Mucosa of descending colon (tissue), 3 donors: Measurements from ENCODE around the gene EPG5. TPM values are rescaled to one million over a fixed set of nuclear protein-coding genes. Genes with fewer than 3 reads are reported as not detected.

Experiments
- ATAC-seq: fragments of 200-7000 bp; cut with Tn5 transposase; one replicate; pipeline ENCODE4 v1.9.1; 2020; ENCODE audit warnings: mild to moderate bottlenecking, moderate library complexity
- DNase-seq, 3 donors: peaks; one replicate each; pipeline ENCODE4 v3.0.0-alpha.2; 2020
- H3K36me3 ChIP-seq: fragments of 200-600 bp; one replicate; pipeline ENCODE4 v1.8.0; 2021; ENCODE audit warnings: low read depth, mild to moderate bottlenecking
- H3K4me1 ChIP-seq: fragments of 200-600 bp; one replicate; pipeline ENCODE4 v1.8.0; 2021; ENCODE audit warnings: low read depth, mild to moderate bottlenecking
- H3K4me3 ChIP-seq: fragments of 200-600 bp; one replicate; pipeline ENCODE4 v1.8.0; 2021; ENCODE audit warnings: mild to moderate bottlenecking
- H3K9me3 ChIP-seq: fragments of 200-600 bp; one replicate; pipeline ENCODE4 v1.8.0; 2021; ENCODE audit warnings: mild to moderate bottlenecking
- CTCF ChIP-seq: fragments of 200-600 bp; IDR thresholded peaks from one replicate; pipeline ENCODE4 v1.8.0; 2022; ENCODE audit warnings: antibody characterized with exemption, mild to moderate bottlenecking
- intact Hi-C, 2 donors: fragments of 100-400 bp; cut with DNase I in 1 of 2; cut with micrococcal nuclease in 1 of 2; formaldehyde crosslinking; loops; one replicate each; pipeline versions ENCODE4 v1.11.0 to v1.11.1; 2022; cut with DNase I, micrococcal nuclease
- total RNA-seq, 3 donors: library from RNA; stranded (reverse); fragmentation: NEBNext Ultra II Directional in 2 of 3; extraction: Animal tissue kit (Norgen Biotek cat#: 25700) in 2 of 3; gene quantifications; one replicate each; pipeline versions ENCODE4 v1.2.1 to v1.2.4, GENCODE V29; 2021 to 2023
- donor health status: DM: no; HTN: no; CAD: no; lungs with moderate emphysema.
- donor health status: DM: no; HTN: no; CAD: no.
- donor health status: DM: no; HTN: yes; CAD: no.

Gene EPG5
- total RNA-seq, 3 donors from 2014 or later, result 21.7 to 29.0 (median 25.6) TPM

GRCh38 chr18:45900623-45901022 is 66.5 kb downstream of the EPG5 start:
- Histone ChIP-seq H3K4me1 (no peaks in the 10 kb centered on the region), H3K9me3 (no peaks in the 10 kb centered on the region), H3K36me3 (peaks cover 19% of the 10 kb centered on the region), H3K4me3 (no peak overlapping the region)
- ATAC-seq (no peak), DNase-seq (no peak)
- intact Hi-C loops, result no loop called here
- no peak for TF ChIP-seq CTCF

- no peak for ATAC-seq
- Histone ChIP-seq H3K4me1 (no peaks in the 10 kb centered on the region), H3K4me3 (no peak overlapping the region), H3K9me3 (no peaks in the 10 kb centered on the region), H3K36me3 (peaks cover 19% of the 10 kb centered on the region)
- TF ChIP-seq CTCF, result no peak
- DNase-seq, result no peak
- intact Hi-C loops, result no loop called here
These were observed 70.1 kb downstream of the EPG5 start for GRCh38 chr18:45896991-45897390.

DNA sequence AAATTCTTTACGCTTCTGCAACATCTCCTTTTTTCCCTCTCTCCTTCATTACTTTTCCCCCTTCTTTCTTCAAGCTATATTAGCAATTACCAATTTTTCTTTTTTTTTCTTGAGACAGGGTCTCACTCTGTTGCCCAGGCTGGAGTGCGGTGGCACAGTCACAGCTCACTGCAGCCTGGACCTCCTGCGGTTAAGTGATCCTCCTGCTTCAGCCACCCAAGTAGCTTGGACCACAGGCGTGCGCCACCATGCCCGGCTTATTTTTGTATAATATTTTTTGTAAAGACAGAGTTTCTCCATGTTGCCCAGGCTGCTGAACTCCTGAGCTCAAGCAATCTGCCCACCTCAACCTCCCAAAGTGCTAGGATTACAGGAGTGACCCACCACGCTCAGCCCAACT is 70.7 kb downstream of the EPG5 start:
- DNase-seq (no peak), ATAC-seq (no peak)
- no peaks in the 10 kb centered on the region for H3K9me3 ChIP-seq
- H3K4me3 ChIP-seq, result no peak overlapping the region
- TF ChIP-seq CTCF, result no peak
- intact Hi-C loops, result no loop called here
- no peaks in the 10 kb centered on the region for H3K4me1 ChIP-seq
- peaks cover 19% of the 10 kb centered on the region for H3K36me3 ChIP-seq

DNA sequence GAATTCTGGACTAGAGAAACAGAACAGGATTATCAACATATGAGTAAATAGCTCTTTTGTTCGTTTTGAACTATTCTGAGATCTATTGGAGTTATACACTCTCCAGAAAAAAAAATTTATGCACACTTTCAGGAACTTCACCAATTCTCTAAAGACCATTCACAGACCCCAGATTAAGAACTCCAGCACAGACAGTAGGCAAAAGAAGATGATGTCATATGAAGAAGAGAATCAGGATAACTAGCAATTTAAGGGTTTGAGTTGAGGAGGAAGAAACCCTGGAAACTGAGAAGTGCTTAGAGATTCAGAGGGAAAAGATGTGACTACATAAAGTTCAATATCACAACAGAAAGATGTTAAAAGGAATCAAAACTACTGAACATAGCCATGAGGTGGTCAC is 71.8 kb downstream of the EPG5 start:
- DNase-seq, result no peak
- Histone ChIP-seq H3K36me3 (peaks cover 15% of the 10 kb centered on the region), H3K4me3 (no peak overlapping the region), H3K4me1 (no peaks in the 10 kb centered on the region), H3K9me3 (no peaks in the 10 kb centered on the region)
- TF ChIP-seq CTCF, result no peak
- intact Hi-C loops, result no loop called here
- no peak for ATAC-seq

- no peak overlapping the region for H3K4me3 ChIP-seq
- H3K36me3 ChIP-seq, result peaks cover 15% of the 10 kb centered on the region
- TF ChIP-seq CTCF, result no peak
- no peaks in the 10 kb centered on the region for H3K4me1 ChIP-seq
- ATAC-seq, result no peak
- H3K9me3 ChIP-seq, result no peaks in the 10 kb centered on the region
- DNase-seq, result no peak
- intact Hi-C loops, result no loop called here
These were observed 72.3 kb downstream of the EPG5 start for GRCh38 chr18:45894818-45895217.

- no peaks in the 10 kb centered on the region for H3K4me1 ChIP-seq
- TF ChIP-seq CTCF, result no peak
These were observed 75.3 kb downstream of the EPG5 start for GRCh38 chr18:45891806-45892205.

More at GRCh38 chr18:45891806-45892205, 75.3 kb downstream of the EPG5 start:
- Histone ChIP-seq H3K9me3 (no peaks in the 10 kb centered on the region), H3K36me3 (peaks cover 4% of the 10 kb centered on the region), H3K4me3 (no peak overlapping the region)
- intact Hi-C loops, result no loop called here
- no peak for ATAC-seq
- no peak for DNase-seq
